GM12878 (cell line): ENCODE measurements around the gene UBE2M. TPM values are rescaled to one million over a fixed set of nuclear protein-coding genes. Genes with fewer than 3 reads are reported as not detected.

ENCODE experiments used
- ATAC-seq: fragments of 200-7000 bp; cut with Tn5 transposase; 3 replicates; pipeline ENCODE4 v1.9.1; 2020; ENCODE audit warnings: mild to moderate bottlenecking, moderate library complexity
- BruUV-seq: library from RNA; stranded (reverse); fragments of 400-500 nt; replicated peaks from 2 replicates; lab custom pipeline; 2021; lab: Mats Ljungman, UMichigan
- CTCF ChIA-PET: fragments of 300-600 bp; sonication (Branson Sonifier 250); formaldehyde crosslinking; extraction: SDS; loops from one replicate; lab custom pipeline; 2021; ENCODE audit warnings: inconsistent platforms; lab: Yijun Ruan, JAX
- POLR2A ChIA-PET: fragments of 350-600 bp; formaldehyde crosslinking; extraction: SDS; loops from one replicate; lab custom pipeline; 2021; ENCODE audit warnings: inconsistent platforms; lab: Charles Lee
- RAD21 ChIA-PET: fragments of 300-600 bp; sonication (Branson Sonifier 250); formaldehyde crosslinking; loops from one replicate; lab custom pipeline; 2023; ENCODE audit warnings: antibody characterized with exemption; ENCODE audit not compliant: unreplicated experiment; lab: Charles Lee
- SMC1A ChIA-PET: fragments of 300-600 bp; sonication (Branson Sonifier 250); formaldehyde crosslinking; loops from one replicate; lab custom pipeline; 2023; ENCODE audit not compliant: unreplicated experiment, uncharacterized antibody; lab: Charles Lee
- DNase-seq: peaks from one replicate; pipeline ENCODE4 v3.0.0-alpha.2; 2011; ENCODE audit warnings: low read depth, low spot score
- FAIRE-seq: peaks from 3 replicates; lab custom pipeline; 2011; peaks lifted over from hg19 to GRCh38; lab: Jason Lieb, UNC
- H2AFZ ChIP-seq: 2 replicates; pipeline ENCODE4 v1.6.0; 2011; ENCODE audit warnings: low read depth, low read length, control low read depth; ENCODE audit not compliant: control insufficient read depth
- H3K27ac ChIP-seq: 2 replicates; pipeline ENCODE4 v1.5.1; 2011; ENCODE audit warnings: control low read depth; ENCODE audit not compliant: control insufficient read depth, insufficient read depth
- H3K27me3 ChIP-seq, 2 experiments: replicated peaks in 1 of 2; 2 replicates each; pipeline versions ENCODE4 v1.6.0 to v1.6.1; 2011; ENCODE audit warnings: low read length in 1 of 2; ENCODE audit not compliant: control insufficient read depth in 2 of 2, insufficient read depth in 2 of 2
- H3K36me3 ChIP-seq, 2 experiments: 2 replicates each; pipeline ENCODE4 v1.5.1; 2011; ENCODE audit warnings: low read length in 1 of 2; ENCODE audit not compliant: control insufficient read depth in 2 of 2, insufficient read depth in 2 of 2
- H3K4me1 ChIP-seq: 2 replicates; pipeline ENCODE4 v1.6.1; 2011; ENCODE audit warnings: mild to moderate bottlenecking, low read length, moderate library complexity, mixed read lengths; ENCODE audit not compliant: control insufficient read depth, insufficient read depth
- H3K4me2 ChIP-seq: 2 replicates; pipeline ENCODE4 v1.6.0; 2011; ENCODE audit warnings: control low read depth; ENCODE audit not compliant: control insufficient read depth, insufficient read depth
- H3K4me3 ChIP-seq: fragments of 200-600 bp; sonication (generic); 2 replicates; pipeline ENCODE4 v1.5.1; 2016
- H3K79me2 ChIP-seq: 2 replicates; pipeline ENCODE4 v1.6.0; 2011; ENCODE audit warnings: low read length; ENCODE audit not compliant: control insufficient read depth, insufficient read depth
- H3K9ac ChIP-seq: 2 replicates; pipeline ENCODE4 v1.8.0; 2011; ENCODE audit warnings: low read length, control low read depth, mixed read lengths; ENCODE audit not compliant: control insufficient read depth, insufficient read depth
- H3K9me3 ChIP-seq: replicated peaks from 3 replicates; pipeline ENCODE4 v1.5.1; 2011; ENCODE audit warnings: mild to moderate bottlenecking, low read length; ENCODE audit not compliant: control insufficient read depth, insufficient read depth
- H4K20me1 ChIP-seq: 2 replicates; pipeline ENCODE4 v1.6.0; 2011; ENCODE audit not compliant: control insufficient read depth, insufficient read depth
- CREM ChIP-seq: IDR thresholded peaks from 2 replicates; pipeline ENCODE4 v1.6.1; 2014; ENCODE audit warnings: antibody characterized with exemption, low read depth
- EP300 ChIP-seq, 2 experiments: fragments of 150-350 bp in 1 of 2; IDR thresholded peaks; 2 replicates each; pipeline ENCODE4 v1.6.1; 2011 to 2012; ENCODE audit warnings: low read depth in 2 of 2, low read length in 2 of 2, borderline replicate concordance in 1 of 2, improper control_type of control experiment in 1 of 2, inconsistent platforms in 1 of 2; ENCODE audit not compliant: control insufficient read depth in 1 of 2
- IRF4 ChIP-seq: IDR thresholded peaks from 2 replicates; pipeline ENCODE4 v1.6.1; 2011; ENCODE audit warnings: low read depth, low read length
- KAT2A ChIP-seq: conservative IDR thresholded peaks from 2 replicates; pipeline ENCODE4 v1.6.1; 2011; ENCODE audit warnings: low read depth, low read length; ENCODE audit not compliant: control insufficient read depth
- NBN ChIP-seq: fragments of 450-650 bp; IDR thresholded peaks from 2 replicates; pipeline ENCODE4 v1.6.1; 2016
- NFYB ChIP-seq: IDR thresholded peaks from 2 replicates; pipeline ENCODE4 v1.6.1; 2011; ENCODE audit warnings: low read depth, mild to moderate bottlenecking, low read length, improper control_type of control experiment, moderate library complexity; ENCODE audit not compliant: insufficient read depth
- PAX5 ChIP-seq: IDR thresholded peaks from 2 replicates; pipeline ENCODE4 v1.6.1; 2011; ENCODE audit warnings: low read depth, low read length, borderline replicate concordance
- RB1 ChIP-seq: fragments of 450-650 bp; formaldehyde crosslinking; IDR thresholded peaks from 2 replicates; pipeline ENCODE4 v1.6.1; 2017; ENCODE audit warnings: mild to moderate bottlenecking, borderline replicate concordance
- ZBED1 ChIP-seq: IDR thresholded peaks from 2 replicates; pipeline ENCODE4 v1.6.1; 2016; ENCODE audit warnings: borderline replicate concordance
- WGBS: methylation state at CpG from one replicate; pipeline ENCODE4 v1.1.6; 2016; ENCODE audit warnings: low lambda C conversion rate; ENCODE audit not compliant: insufficient replicate concordance, insufficient coverage; ENCODE audit errors: missing lambda C conversion rate; 5-methylcytosine and 5-hydroxymethylcytosine counted together
- in situ Hi-C: fragments of 300-500 bp; cut with MboI; formaldehyde crosslinking; loops from 9 replicates; pipeline ENCODE4 v1.14.3; 2018; ENCODE audit warnings: mixed read lengths
- intact Hi-C: fragments of 100-400 bp; cut with micrococcal nuclease; formaldehyde crosslinking; loops from one replicate; pipeline ENCODE4 v1.14.2; 2022; ENCODE audit not compliant: unreplicated experiment
- polyA plus RNA-seq, 11 experiments: library from polyadenylated mRNA; depleted of rRNA in 4 of 11; unstranded in 6 of 11; stranded (reverse) in 5 of 11; fragments of >200 nt; fragmentation: Nextera tagmentation in 4 of 11; fragmentation: Illumina TruSeq in 1 of 11; extraction: Ambion mirVana in 4 of 11; extraction: Trizol in 1 of 11; gene quantifications; 1 replicate in 1 of 11; 2 replicates in 10 of 11; pipeline versions ENCODE4 v1.2.1 to v1.2.3, GENCODE V29; 2011 to 2016; ENCODE audit warnings: inconsistent platforms in 2 of 11, missing spikeins in 2 of 11, low read depth in 1 of 11
- total RNA-seq, 4 experiments: library from RNA; depleted of rRNA in 3 of 4; stranded (reverse); fragments of >200 nt in 3 of 4; fragmentation: Illumina TruSeq in 1 of 4; extraction: Trizol in 1 of 4; gene quantifications; 2 replicates each; pipeline versions ENCODE4 v1.2.1 to v1.2.3, GENCODE V29; 2013 to 2021
- TF ChIP-seq, protein P1 (sequence below): IDR thresholded peaks from 2 replicates; pipeline ENCODE4 v1.6.1; 2012; ENCODE audit warnings: low read length, inconsistent platforms
- TF ChIP-seq, protein P2 (sequence below): fragments of 450-650 bp; IDR thresholded peaks from 2 replicates; pipeline ENCODE4 v1.6.1; 2016; ENCODE audit warnings: mild to moderate bottlenecking, moderate library complexity, borderline replicate concordance
- TF ChIP-seq, protein P3 (sequence below): fragments of 450-650 bp; IDR thresholded peaks from 2 replicates; pipeline ENCODE4 v1.6.1; 2014; ENCODE audit warnings: mild to moderate bottlenecking
- TF ChIP-seq, protein P4 (sequence below): fragments of 150-350 bp; IDR thresholded peaks from 2 replicates; pipeline ENCODE4 v1.6.1; 2014; ENCODE audit warnings: mild to moderate bottlenecking, low read depth, low read length

The UBE2M gene
- total and polyA plus RNA-seq, 10 of the 15 experiments (the other 5 are each of a cell fraction or from before 2014, with no cell fraction given): 1.4 to 105 (median 73.9) TPM

DNA sequence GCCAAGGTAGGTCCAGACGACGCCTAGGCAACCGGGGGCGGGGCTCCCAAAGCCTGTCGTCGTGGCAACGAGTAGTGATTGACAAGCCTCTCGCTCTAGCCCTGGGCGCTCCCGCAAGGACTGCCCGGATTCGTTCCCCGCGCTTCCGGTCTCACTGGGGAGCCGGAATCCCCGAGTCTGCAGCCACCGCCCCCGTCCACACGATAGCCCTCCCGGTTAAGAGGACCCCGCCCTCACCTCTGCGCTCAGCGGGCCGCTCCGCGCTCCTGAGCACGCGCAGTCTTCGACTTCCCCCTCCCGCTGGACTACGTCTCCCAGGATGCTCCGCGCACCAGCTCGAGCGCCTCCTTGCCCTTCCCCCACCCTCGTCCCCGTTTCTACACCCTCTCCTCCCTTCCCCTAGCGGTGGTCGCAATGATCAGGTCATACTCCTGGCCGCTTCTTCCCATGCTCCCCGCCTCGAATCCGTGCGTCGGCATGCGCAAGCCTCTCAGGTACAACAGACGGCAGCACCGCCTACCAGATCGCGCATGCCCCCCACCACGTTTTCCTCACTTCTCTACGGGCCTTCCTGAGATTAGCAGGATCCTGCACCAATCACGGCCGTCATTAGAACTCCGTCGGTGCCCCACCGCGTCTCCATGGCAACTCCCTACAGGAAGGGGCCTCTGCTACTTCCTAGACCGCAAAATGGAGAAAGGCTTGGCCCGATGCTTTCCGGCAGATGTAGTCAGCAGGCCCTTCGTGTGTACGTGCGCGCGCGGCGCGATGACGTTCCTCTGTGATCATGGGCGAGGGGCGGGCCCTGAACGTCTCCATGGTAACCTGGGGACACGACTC is 14.6 kb upstream of the UBE2M start, which contains the start of gene MZF1:
MZF1 (minus strand) TSS at position 518 of the 840 bp plus-strand sequence. CDS start 1,946 bp downstream, outside the sequence.
- H2AFZ ChIP-seq: peak within 1 kb of the TSS; percentile 90
- H3K9me3 ChIP-seq: no peaks in the 10 kb centered on the region
- peak within 1 kb of the TSS; percentile 95 for H3K4me2 ChIP-seq
- in situ Hi-C loops (no loop called here), intact Hi-C loops (loop anchor here (1.0 to 2.0 kb wide), 3 partner anchors 14 to 54 kb away; partner anchors contain the start of genes TRIM28 and ZBTB45)
- peak; percentile 100 for FAIRE-seq
- peak; percentile 73 for ATAC-seq
- no TSS peak for BruUV-seq
- H3K36me3 ChIP-seq: peaks cover 2 to 3% of the 10 kb centered on the region in 2 experiments; a peak in 2 of 4 replicates
- RAD21 ChIA-PET: interaction anchor here (0.5 to 1.2 kb wide), 2 partner anchors 52 to 935 kb away, joined by 3 read pairs; no protein-coding TSS in a partner anchor
- peaks cover 12% of the 10 kb centered on the region for H3K4me1 ChIP-seq
- POLR2A ChIA-PET: interaction anchor here (1.1 to 6.0 kb wide), 4 partner anchors 9 to 19 kb away, joined by 3 to 46 read pairs (median 6); partner anchors contain the start of genes CHMP2A and UBE2M
- peak within 1 kb of the TSS; percentile 82 for H3K4me3 ChIP-seq
- CTCF ChIA-PET: interaction anchor here (1.0 to 1.6 kb wide), 2 partner anchors 12 to 59 kb away, joined by 3 read pairs; no protein-coding TSS in a partner anchor
- SMC1A ChIA-PET: interaction anchor here (1.8 kb wide), 1 partner anchor 52 kb away, joined by 7 read pairs; the partner anchor contains the start of gene ZBTB45
- no peaks in the 10 kb centered on the region for H4K20me1 ChIP-seq
- peaks cover 6% of the 10 kb centered on the region for H3K79me2 ChIP-seq
- H3K27me3 ChIP-seq: no peaks in the 10 kb centered on the region
- peak; percentile 99 for DNase-seq
- H3K27ac ChIP-seq: peak within 1 kb of the TSS; percentile 98
- H3K9ac ChIP-seq: peak within 1 kb of the TSS; percentile 92
- WGBS: under 1% methylated on average over 61 of the region's 75 CpGs
- TF ChIP-seq CREM (peak; percentile 98), RB1 (peak; percentile 79), PAX5 (peak; percentile 35; the same call in 1 of the 2 replicates), IRF4 (peak; percentile 8; the same call in 1 of the 2 replicates), EP300 (IDR thresholded peaks at IDR 0.05; ENCODE audit: borderline replicate concordance in 1 of 2, control insufficient read depth in 1 of 2, low read depth in 2 of 2, low read length in 2 of 2) (peak in 1 of 2 experiments; percentile 41; a peak in 2 of 4 replicates), NFYB (peak; percentile 68), ZBED1 (no peak), NBN (peak; percentile 90), KAT2A (no peak)
- TF ChIP-seq, protein P1, sequence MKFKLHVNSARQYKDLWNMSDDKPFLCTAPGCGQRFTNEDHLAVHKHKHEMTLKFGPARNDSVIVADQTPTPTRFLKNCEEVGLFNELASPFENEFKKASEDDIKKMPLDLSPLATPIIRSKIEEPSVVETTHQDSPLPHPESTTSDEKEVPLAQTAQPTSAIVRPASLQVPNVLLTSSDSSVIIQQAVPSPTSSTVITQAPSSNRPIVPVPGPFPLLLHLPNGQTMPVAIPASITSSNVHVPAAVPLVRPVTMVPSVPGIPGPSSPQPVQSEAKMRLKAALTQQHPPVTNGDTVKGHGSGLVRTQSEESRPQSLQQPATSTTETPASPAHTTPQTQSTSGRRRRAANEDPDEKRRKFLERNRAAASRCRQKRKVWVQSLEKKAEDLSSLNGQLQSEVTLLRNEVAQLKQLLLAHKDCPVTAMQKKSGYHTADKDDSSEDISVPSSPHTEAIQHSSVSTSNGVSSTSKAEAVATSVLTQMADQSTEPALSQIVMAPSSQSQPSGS: no peak
- TF ChIP-seq, protein P2, sequence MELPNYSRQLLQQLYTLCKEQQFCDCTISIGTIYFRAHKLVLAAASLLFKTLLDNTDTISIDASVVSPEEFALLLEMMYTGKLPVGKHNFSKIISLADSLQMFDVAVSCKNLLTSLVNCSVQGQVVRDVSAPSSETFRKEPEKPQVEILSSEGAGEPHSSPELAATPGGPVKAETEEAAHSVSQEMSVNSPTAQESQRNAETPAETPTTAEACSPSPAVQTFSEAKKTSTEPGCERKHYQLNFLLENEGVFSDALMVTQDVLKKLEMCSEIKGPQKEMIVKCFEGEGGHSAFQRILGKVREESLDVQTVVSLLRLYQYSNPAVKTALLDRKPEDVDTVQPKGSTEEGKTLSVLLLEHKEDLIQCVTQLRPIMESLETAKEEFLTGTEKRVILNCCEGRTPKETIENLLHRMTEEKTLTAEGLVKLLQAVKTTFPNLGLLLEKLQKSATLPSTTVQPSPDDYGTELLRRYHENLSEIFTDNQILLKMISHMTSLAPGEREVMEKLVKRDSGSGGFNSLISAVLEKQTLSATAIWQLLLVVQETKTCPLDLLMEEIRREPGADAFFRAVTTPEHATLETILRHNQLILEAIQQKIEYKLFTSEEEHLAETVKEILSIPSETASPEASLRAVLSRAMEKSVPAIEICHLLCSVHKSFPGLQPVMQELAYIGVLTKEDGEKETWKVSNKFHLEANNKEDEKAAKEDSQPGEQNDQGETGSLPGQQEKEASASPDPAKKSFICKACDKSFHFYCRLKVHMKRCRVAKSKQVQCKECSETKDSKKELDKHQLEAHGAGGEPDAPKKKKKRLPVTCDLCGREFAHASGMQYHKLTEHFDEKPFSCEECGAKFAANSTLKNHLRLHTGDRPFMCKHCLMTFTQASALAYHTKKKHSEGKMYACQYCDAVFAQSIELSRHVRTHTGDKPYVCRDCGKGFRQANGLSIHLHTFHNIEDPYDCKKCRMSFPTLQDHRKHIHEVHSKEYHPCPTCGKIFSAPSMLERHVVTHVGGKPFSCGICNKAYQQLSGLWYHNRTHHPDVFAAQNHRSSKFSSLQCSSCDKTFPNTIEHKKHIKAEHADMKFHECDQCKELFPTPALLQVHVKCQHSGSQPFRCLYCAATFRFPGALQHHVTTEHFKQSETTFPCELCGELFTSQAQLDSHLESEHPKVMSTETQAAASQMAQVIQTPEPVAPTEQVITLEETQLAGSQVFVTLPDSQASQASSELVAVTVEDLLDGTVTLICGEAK: peak; percentile 82
- TF ChIP-seq, protein P3, sequence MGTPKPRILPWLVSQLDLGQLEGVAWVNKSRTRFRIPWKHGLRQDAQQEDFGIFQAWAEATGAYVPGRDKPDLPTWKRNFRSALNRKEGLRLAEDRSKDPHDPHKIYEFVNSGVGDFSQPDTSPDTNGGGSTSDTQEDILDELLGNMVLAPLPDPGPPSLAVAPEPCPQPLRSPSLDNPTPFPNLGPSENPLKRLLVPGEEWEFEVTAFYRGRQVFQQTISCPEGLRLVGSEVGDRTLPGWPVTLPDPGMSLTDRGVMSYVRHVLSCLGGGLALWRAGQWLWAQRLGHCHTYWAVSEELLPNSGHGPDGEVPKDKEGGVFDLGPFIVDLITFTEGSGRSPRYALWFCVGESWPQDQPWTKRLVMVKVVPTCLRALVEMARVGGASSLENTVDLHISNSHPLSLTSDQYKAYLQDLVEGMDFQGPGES: peak; percentile 64
- TF ChIP-seq, protein P4, sequence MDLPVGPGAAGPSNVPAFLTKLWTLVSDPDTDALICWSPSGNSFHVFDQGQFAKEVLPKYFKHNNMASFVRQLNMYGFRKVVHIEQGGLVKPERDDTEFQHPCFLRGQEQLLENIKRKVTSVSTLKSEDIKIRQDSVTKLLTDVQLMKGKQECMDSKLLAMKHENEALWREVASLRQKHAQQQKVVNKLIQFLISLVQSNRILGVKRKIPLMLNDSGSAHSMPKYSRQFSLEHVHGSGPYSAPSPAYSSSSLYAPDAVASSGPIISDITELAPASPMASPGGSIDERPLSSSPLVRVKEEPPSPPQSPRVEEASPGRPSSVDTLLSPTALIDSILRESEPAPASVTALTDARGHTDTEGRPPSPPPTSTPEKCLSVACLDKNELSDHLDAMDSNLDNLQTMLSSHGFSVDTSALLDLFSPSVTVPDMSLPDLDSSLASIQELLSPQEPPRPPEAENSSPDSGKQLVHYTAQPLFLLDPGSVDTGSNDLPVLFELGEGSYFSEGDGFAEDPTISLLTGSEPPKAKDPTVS: no peak
